HG03060 (cell line): ENCODE measurements around the gene IDH3A.

Source experiments
- ATAC-seq: cut with Tn5 transposase; IDR thresholded peaks from one replicate; pipeline ENCODE4 v1.9.1; 2021; ENCODE audit warnings: low read depth, moderate number of reproducible peaks; ENCODE audit not compliant: unreplicated experiment

The IDH3A gene

GRCh38 chr15:78213425-78213750, 64.2 kb downstream of the IDH3A start:
- no peak for ATAC-seq

- ATAC-seq, result no peak
Measured at GRCh38 chr15:78213956-78214355, 64.8 kb downstream of the IDH3A start.

- ATAC-seq, result no peak
Measured at GRCh38 chr15:78216276-78217104, 67.3 kb downstream of the IDH3A start.

DNA sequence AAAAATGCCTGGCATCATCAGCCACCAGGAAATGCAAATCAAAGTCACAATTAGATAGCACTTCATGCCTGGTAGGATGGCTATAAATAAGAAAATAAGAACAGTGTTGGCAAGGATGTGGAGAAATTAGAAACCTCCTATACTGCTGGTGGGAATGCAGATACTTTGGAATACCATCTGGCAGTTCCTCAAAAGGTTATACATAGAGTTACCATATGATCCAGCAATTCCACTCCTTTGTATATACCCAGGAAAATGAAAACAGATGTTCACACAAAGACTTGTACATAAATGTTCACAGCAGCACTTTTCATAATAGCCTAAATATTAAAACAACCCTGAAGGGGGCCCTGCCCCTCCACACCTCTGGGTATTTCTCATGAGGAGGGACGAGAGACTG, 71.6 kb downstream of the IDH3A start:
- no peak for ATAC-seq
